Fibroblast of gingiva (primary cell): Measurements from ENCODE around the gene CNNM2.

ENCODE experiments used
- DNase-seq: peaks from one replicate; pipeline ENCODE4 v3.0.0-alpha.2; 2011; ENCODE audit warnings: low read depth

The CNNM2 gene

GRCh38 chr10:103077020-103077419, 158.9 kb downstream of the CNNM2 start:
- no peak for DNase-seq

- no peak for DNase-seq
These were observed 159.6 kb downstream of the CNNM2 start for GRCh38 chr10:103077491-103078308.

- no peak for DNase-seq
These were observed 160.2 kb downstream of the CNNM2 start for GRCh38 chr10:103078309-103078615.

- no peak for DNase-seq
These were observed 160.6 kb downstream of the CNNM2 start for GRCh38 chr10:103078676-103079075.

GRCh38 chr10:103079100-103079499, 161.0 kb downstream of the CNNM2 start:
- DNase-seq = no peak

- no peak for DNase-seq
These were observed 161.9 kb downstream of the CNNM2 start for GRCh38 chr10:103079946-103080345.

GRCh38 chr10:103080891-103081581, 162.9 kb downstream of the CNNM2 start:
- DNase-seq = no peak

GRCh38 chr10:103082683-103083082, 164.6 kb downstream of the CNNM2 start:
- DNase-seq = no peak

- DNase-seq = no peak
These were observed 165.3 kb downstream of the CNNM2 start for GRCh38 chr10:103083266-103083976.

GRCh38 chr10:103083977-103084320, 165.9 kb downstream of the CNNM2 start:
- DNase-seq = no peak

GRCh38 chr10:103086261-103086660, 168.2 kb downstream of the CNNM2 start:
- DNase-seq = no peak

GRCh38 chr10:103086799-103087198, 168.7 kb downstream of the CNNM2 start:
- no peak for DNase-seq

- no peak for DNase-seq
These were observed 171.4 kb downstream of the CNNM2 start for GRCh38 chr10:103089493-103089892.

- DNase-seq = no peak
These were observed 172.8 kb downstream of the CNNM2 start for GRCh38 chr10:103090911-103091310.

- no peak for DNase-seq
These were observed 176.9 kb downstream of the CNNM2 start for GRCh38 chr10:103095005-103095404.

GRCh38 chr10:103096130-103096529, 178.0 kb downstream of the CNNM2 start:
- no peak for DNase-seq

GRCh38 chr10:103098240-103098639, 180.1 kb downstream of the CNNM2 start:
- no peak for DNase-seq

- no peak for DNase-seq
These were observed 182.5 kb downstream of the CNNM2 start for GRCh38 chr10:103100620-103101019.

- DNase-seq = peak; percentile 35
These were observed 184.1 kb downstream of the CNNM2 start for GRCh38 chr10:103102195-103102594.

GRCh38 chr10:103103989-103104388, 185.9 kb downstream of the CNNM2 start:
- DNase-seq = no peak

GRCh38 chr10:103104721-103105120, 186.6 kb downstream of the CNNM2 start:
- no peak for DNase-seq

GRCh38 chr10:103105462-103105861, 187.4 kb downstream of the CNNM2 start:
- DNase-seq = no peak

- no peak for DNase-seq
These were observed 188.4 kb downstream of the CNNM2 start for GRCh38 chr10:103106539-103106938.
